ENCODE measurements around the gene DLL3. TPM values are rescaled to one million over a fixed set of nuclear protein-coding genes. Genes with fewer than 3 reads are reported as not detected.
"Not testable (repeated sequence)": the region's sequence is repeated elsewhere in the genome, so short reads cannot be mapped to it uniquely, and the experiment has no call there.

Gene DLL3
- total RNA-seq, 1 donor from 2014 or later = 0.62 TPM

- no peak for DNase-seq (ENCODE audit: extremely low spot score, unreplicated experiment)
- H3K36me3 Mint-ChIP-seq (ENCODE audit: unreplicated experiment) = peaks cover 49% of the 10 kb centered on the region
- H3K27ac Mint-ChIP-seq (ENCODE audit: unreplicated experiment) = no peak overlapping the region
- H3K4me3 Mint-ChIP-seq (ENCODE audit: unreplicated experiment) = no peak overlapping the region
- no peaks in the 10 kb centered on the region for H3K4me1 Mint-ChIP-seq (ENCODE audit: unreplicated experiment)
- no peak for TF ChIP-seq CTCF (IDR thresholded peaks at IDR 0.05)
- H3K9me3 Mint-ChIP-seq (ENCODE audit: unreplicated experiment) = no peaks in the 10 kb centered on the region
- no peaks in the 10 kb centered on the region for H3K27me3 Mint-ChIP-seq (ENCODE audit: unreplicated experiment)
Measured at GRCh38 chr19:39472746-39473442, 25.9 kb upstream of the DLL3 start.

DNA sequence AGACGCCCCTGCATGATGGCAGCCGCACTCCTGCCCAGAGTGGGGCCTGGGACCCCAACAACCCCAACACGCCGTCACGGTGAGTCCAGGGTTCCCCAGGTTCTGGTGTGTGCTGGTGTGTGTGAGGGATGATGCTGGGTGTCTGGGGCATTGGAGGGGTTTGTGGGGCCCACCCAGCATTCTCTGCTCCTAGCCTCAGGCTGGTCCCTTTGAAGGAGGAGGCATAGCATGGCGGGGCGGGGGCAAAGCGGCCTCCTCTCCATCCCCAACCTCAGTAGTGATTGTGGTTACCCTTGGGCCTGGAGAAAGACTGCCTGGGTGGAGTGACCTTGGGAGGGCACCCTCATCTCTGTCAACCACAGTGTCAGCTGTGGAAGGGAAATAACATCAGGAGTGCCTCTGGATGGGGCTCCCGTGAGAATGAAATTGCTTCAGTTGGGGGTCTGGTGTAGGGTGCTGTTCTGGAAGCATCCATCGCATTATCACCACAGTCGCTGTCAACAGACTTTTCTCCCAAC lies 25.2 kb upstream of the DLL3 start:
- H3K4me3 Mint-ChIP-seq (ENCODE audit: unreplicated experiment) = no peak overlapping the region
- H3K4me1 Mint-ChIP-seq (ENCODE audit: unreplicated experiment) = no peaks in the 10 kb centered on the region
- no peak for DNase-seq (ENCODE audit: extremely low spot score, unreplicated experiment)
- H3K9me3 Mint-ChIP-seq (ENCODE audit: unreplicated experiment) = no peaks in the 10 kb centered on the region
- no peak overlapping the region for H3K27ac Mint-ChIP-seq (ENCODE audit: unreplicated experiment)
- TF ChIP-seq CTCF (IDR thresholded peaks at IDR 0.05) = no peak
- H3K36me3 Mint-ChIP-seq (ENCODE audit: unreplicated experiment) = peaks cover 44% of the 10 kb centered on the region
- no peaks in the 10 kb centered on the region for H3K27me3 Mint-ChIP-seq (ENCODE audit: unreplicated experiment)

GRCh38 chr19:39474139-39474620 lies 24.6 kb upstream of the DLL3 start:
- Mint-ChIP-seq H3K27ac (ENCODE audit: unreplicated experiment) (peak overlapping the region; percentile 28), H3K4me1 (ENCODE audit: unreplicated experiment) (no peaks in the 10 kb centered on the region), H3K27me3 (ENCODE audit: unreplicated experiment) (no peaks in the 10 kb centered on the region), H3K9me3 (ENCODE audit: unreplicated experiment) (no peaks in the 10 kb centered on the region), H3K36me3 (ENCODE audit: unreplicated experiment) (peaks cover 37% of the 10 kb centered on the region), H3K4me3 (ENCODE audit: unreplicated experiment) (no peak overlapping the region)
- peak; percentile 80 for TF ChIP-seq CTCF (IDR thresholded peaks at IDR 0.05)
- peak; percentile 89 for DNase-seq (ENCODE audit: extremely low spot score, unreplicated experiment)

DNA sequence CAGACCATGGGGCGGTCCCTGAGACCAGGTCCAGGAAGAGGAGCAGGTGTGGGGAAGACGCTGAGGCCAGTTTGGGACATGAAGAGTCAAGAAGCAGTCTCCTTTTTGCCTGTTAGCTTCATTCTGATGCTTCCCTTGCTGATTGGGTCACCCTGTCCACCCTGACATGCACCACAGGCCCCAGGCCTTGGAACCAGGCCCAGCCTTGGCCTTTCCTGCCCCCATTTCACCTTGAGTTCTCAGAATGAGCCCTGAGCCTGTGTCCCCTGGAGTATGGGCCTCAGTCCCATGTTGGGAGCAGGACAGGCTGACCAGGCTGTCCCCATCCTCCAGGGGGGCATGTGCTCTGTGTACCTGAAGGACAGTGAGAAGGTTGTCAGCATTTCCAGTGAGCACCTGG lies 23.0 kb upstream of the DLL3 start:
- Mint-ChIP-seq H3K9me3 (ENCODE audit: unreplicated experiment) (no peaks in the 10 kb centered on the region), H3K27ac (ENCODE audit: unreplicated experiment) (no peak overlapping the region), H3K4me1 (ENCODE audit: unreplicated experiment) (peaks cover 7% of the 10 kb centered on the region), H3K27me3 (ENCODE audit: unreplicated experiment) (no peaks in the 10 kb centered on the region), H3K36me3 (ENCODE audit: unreplicated experiment) (peaks cover 26% of the 10 kb centered on the region), H3K4me3 (ENCODE audit: unreplicated experiment) (no peak overlapping the region)
- no peak for DNase-seq (ENCODE audit: extremely low spot score, unreplicated experiment)
- no peak for TF ChIP-seq CTCF (IDR thresholded peaks at IDR 0.05)

DNA sequence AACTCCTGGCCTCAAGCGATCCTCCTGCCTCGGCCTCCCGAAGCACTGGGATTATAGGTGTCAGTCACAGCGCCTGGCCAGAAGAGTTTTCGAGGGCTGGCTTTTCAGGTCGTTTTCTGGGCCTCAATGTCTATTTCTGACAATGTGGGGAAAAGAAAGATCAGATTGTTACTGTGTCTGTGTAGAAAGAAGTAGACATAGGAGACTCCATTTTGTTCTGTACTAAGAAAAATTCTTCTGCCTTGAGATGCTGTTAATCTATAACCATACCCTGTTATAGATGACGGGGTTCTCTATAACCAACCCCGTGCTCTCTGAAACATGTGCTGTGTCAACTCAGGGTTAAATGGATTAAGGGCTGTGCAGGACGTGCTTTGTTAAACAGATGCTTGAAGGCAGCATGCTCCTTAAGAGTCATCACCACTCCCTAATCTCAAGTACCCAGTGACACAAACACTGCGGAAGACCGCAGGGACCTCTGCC lies 19.4 kb upstream of the DLL3 start:
- Mint-ChIP-seq H3K4me1 (ENCODE audit: unreplicated experiment) (peaks cover 19% of the 10 kb centered on the region), H3K27ac (ENCODE audit: unreplicated experiment) (peak overlapping the region; percentile 96), H3K36me3 (ENCODE audit: unreplicated experiment) (peaks cover 14% of the 10 kb centered on the region)
- H3K27me3 Mint-ChIP-seq (ENCODE audit: unreplicated experiment); H3K4me3 Mint-ChIP-seq (ENCODE audit: unreplicated experiment); DNase-seq (ENCODE audit: extremely low spot score, unreplicated experiment); H3K9me3 Mint-ChIP-seq (ENCODE audit: unreplicated experiment): not testable (repeated sequence)

All from osteocyte (in vitro differentiated cells).